ENCODE results near the gene FARP2. TPM values are rescaled to one million over a fixed set of nuclear protein-coding genes. Genes with fewer than 3 reads are reported as not detected.
A peak's percentile ranks its signal among the peaks of the same experiment; 100 is the strongest.

The FARP2 gene
- total RNA-seq, 1 experiment from 2014 or later: 49.3 TPM

DNA sequence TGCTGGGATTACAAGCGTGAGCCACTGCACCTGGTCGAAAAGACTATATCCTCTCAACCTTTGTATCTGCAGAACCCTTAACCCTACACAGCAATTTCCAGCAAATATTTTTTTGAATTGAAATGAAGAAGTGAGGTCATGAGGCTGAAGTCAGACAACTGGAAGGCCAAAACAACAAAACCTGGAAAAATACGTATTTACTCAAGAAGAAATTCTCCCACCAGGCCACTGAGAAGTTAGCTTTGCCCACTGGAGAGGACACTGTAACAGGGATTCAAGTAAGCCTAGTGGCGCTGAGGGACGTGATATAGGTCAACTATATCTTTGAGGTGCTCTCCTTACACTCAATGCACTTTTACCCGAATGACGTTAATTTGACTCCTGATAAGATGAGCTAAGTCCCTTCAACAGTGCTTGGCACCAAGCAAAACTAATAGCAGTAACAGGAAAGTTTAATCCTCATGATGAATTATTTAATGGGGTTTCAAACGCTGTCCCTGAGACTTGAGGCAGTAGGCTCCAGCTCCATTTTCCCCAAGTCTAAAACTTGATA, 42.5 kb upstream of the FARP2 start:
- Histone ChIP-seq H3K4me2 (ENCODE audit: low read length) (peak overlapping the region; percentile 79), H3K79me2 (ENCODE audit: insufficient read depth, low read length) (peaks cover 91% of the 10 kb centered on the region), H3K9me2 (ENCODE audit: insufficient read depth) (no peaks in the 10 kb centered on the region), H3K9ac (ENCODE audit: low read length) (peak overlapping the region; percentile 80), H3K27me3 (ENCODE audit: insufficient read depth, low read length) (no peaks in the 10 kb centered on the region), H3K9me3 (ENCODE audit: control insufficient read depth in 1 of 2, insufficient read depth in 1 of 2, low read depth in 1 of 2, low read length in 2 of 2) (no peaks in the 10 kb centered on the region), H3K36me3 (ENCODE audit: control insufficient read depth in 1 of 2, insufficient read depth in 2 of 2, low read length in 2 of 2) (no peaks in the 10 kb centered on the region; a peak in 1 of 4 replicates), H3K4me1 (ENCODE audit: control insufficient read depth in 1 of 2, insufficient read depth in 2 of 2, low read length in 2 of 2) (peaks cover 15 to 33% of the 10 kb centered on the region in 2 experiments; a peak in 3 of 4 replicates), H3K27ac (ENCODE audit: low read depth, low read length) (no peak overlapping the region), H2AFZ (ENCODE audit: low read depth, low read length, poor library complexity, severe bottlenecking) (no peak overlapping the region), H4K20me1 (ENCODE audit: insufficient read depth) (peaks cover 9% of the 10 kb centered on the region; the same call in 1 of the 2 replicates), H3K4me3 (replicated peaks in 1 of 2; ENCODE audit: low read depth in 1 of 2, low read length in 2 of 2) (peak overlapping the region; percentile 94 to 98)
- no peak for ATAC-seq
- no peak for DNase-seq (ENCODE audit: low read depth, low spot score)
- intact Hi-C loops (cut with micrococcal nuclease): loop anchor here (2.0 kb wide), 1 partner anchor 41 kb away; no protein-coding TSS in a partner anchor
- POLR2A ChIA-PET: interaction anchor here (1.4 kb wide), 1 partner anchor 21 kb away, joined by 5 read pairs; no protein-coding TSS in a partner anchor
- RAD21 ChIA-PET (ENCODE audit: low non-redundant PET in 1 of 2, low total read pairs in 2 of 2, uncharacterized antibody in 2 of 2, unreplicated experiment in 2 of 2): no interaction called here
- CTCF ChIA-PET: no interaction called here
- TF ChIP-seq ZFX (IDR thresholded peaks at IDR 0.05): no peak
- TF ChIP-seq, protein P1, sequence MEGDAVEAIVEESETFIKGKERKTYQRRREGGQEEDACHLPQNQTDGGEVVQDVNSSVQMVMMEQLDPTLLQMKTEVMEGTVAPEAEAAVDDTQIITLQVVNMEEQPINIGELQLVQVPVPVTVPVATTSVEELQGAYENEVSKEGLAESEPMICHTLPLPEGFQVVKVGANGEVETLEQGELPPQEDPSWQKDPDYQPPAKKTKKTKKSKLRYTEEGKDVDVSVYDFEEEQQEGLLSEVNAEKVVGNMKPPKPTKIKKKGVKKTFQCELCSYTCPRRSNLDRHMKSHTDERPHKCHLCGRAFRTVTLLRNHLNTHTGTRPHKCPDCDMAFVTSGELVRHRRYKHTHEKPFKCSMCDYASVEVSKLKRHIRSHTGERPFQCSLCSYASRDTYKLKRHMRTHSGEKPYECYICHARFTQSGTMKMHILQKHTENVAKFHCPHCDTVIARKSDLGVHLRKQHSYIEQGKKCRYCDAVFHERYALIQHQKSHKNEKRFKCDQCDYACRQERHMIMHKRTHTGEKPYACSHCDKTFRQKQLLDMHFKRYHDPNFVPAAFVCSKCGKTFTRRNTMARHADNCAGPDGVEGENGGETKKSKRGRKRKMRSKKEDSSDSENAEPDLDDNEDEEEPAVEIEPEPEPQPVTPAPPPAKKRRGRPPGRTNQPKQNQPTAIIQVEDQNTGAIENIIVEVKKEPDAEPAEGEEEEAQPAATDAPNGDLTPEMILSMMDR (IDR thresholded peaks at IDR 0.05 in 2 of 3, conservative IDR thresholded peaks at IDR 0.05 in 1 of 3; ENCODE audit: borderline replicate concordance in 1 of 3, insufficient read depth in 1 of 3, low read depth in 2 of 3, low read length in 2 of 3): no peak
- no peak for TF ChIP-seq SRF (IDR thresholded peaks at IDR 0.05; ENCODE audit: low read depth)
- TF ChIP-seq MAX (IDR thresholded peaks at IDR 0.05): no peak
- no peak for TF ChIP-seq EGR1 (IDR thresholded peaks at IDR 0.05; ENCODE audit: low read depth)
- no peak for TF ChIP-seq POLR2A (IDR thresholded peaks at IDR 0.05; ENCODE audit: borderline replicate concordance, extremely low read depth, insufficient read depth, insufficient read length)
- no peak for TF ChIP-seq REST (IDR thresholded peaks at IDR 0.05; ENCODE audit: low read depth)
- no peak for TF ChIP-seq YY1 (IDR thresholded peaks at IDR 0.05; ENCODE audit: extremely low read depth, insufficient replicate concordance, low read depth, low read length)
- TF ChIP-seq EZH2phosphoT487 (IDR thresholded peaks at IDR 0.05; ENCODE audit: borderline replicate concordance): no peak
- no TSS peak for BruUV-seq (replicated peaks)

Measured in HCT116 (cell line).